ENCODE data around the gene FSTL3. TPM values are rescaled to one million over a fixed set of nuclear protein-coding genes. Genes with fewer than 3 reads are reported as not detected.

Gene FSTL3
- total and polyA plus RNA-seq, 2 of the 13 experiments (the other 11 are each of a cell fraction or from before 2014, with no cell fraction given) = 13.5 to 15.6 TPM

- TF ChIP-seq TRIM22 (IDR thresholded peaks at IDR 0.05) (no peak), HOMEZ (CRISPR knock-in tag; IDR thresholded peaks at IDR 0.05; ENCODE audit: low read depth) (peak; percentile 22; the same call in 1 of the 2 replicates), NFKB2 (CRISPR knock-in tag; IDR thresholded peaks at IDR 0.05; ENCODE audit: borderline replicate concordance) (peak; percentile 86), ZKSCAN1 (IDR thresholded peaks at IDR 0.05; ENCODE audit: low read length) (no peak), ZNF772 (CRISPR knock-in tag; IDR thresholded peaks at IDR 0.05) (no peak), ETS1 (CRISPR knock-in tag; IDR thresholded peaks at IDR 0.05) (no peak), HNF4G (IDR thresholded peaks at IDR 0.05; ENCODE audit: borderline replicate concordance, low read depth, low read length) (no peak), HNF4G (CRISPR knock-in tag; IDR thresholded peaks at IDR 0.05; ENCODE audit: borderline replicate concordance, low read depth) (no peak; the same call in 1 of the 2 replicates), ZNF143 (CRISPR knock-in tag; IDR thresholded peaks at IDR 0.05) (no peak), JARID2 (CRISPR knock-in tag; IDR thresholded peaks at IDR 0.05; ENCODE audit: insufficient replicate concordance) (peak; percentile 61), PHB2 (IDR thresholded peaks at IDR 0.05; ENCODE audit: partially characterized antibody) (no peak), FOXC1 (CRISPR knock-in tag; IDR thresholded peaks at IDR 0.05; ENCODE audit: borderline replicate concordance) (peak; percentile 94; the same call in 1 of the 2 replicates), THAP11 (CRISPR knock-in tag; IDR thresholded peaks at IDR 0.05) (peak; percentile 48; the same call in 1 of the 2 replicates), ZNF281 (CRISPR knock-in tag; IDR thresholded peaks at IDR 0.05; ENCODE audit: borderline replicate concordance) (peak; percentile 51; the same call in 1 of the 2 replicates), NR2C2 (CRISPR knock-in tag; IDR thresholded peaks at IDR 0.05; ENCODE audit: borderline replicate concordance) (no peak), SYNCRIP (IDR thresholded peaks at IDR 0.05; ENCODE audit: insufficient read depth, low read depth, low read length) (no peak), HMGA1 (CRISPR knock-in tag; conservative IDR thresholded peaks at IDR 0.05) (no peak), ZNF563 (CRISPR knock-in tag; IDR thresholded peaks at IDR 0.05) (peak; percentile 83; the same call in 1 of the 2 replicates), IRX3 (CRISPR knock-in tag; IDR thresholded peaks at IDR 0.05; ENCODE audit: borderline replicate concordance, low read depth) (peak; percentile 57; the same call in 1 of the 2 replicates), ZNF781 (CRISPR knock-in tag; IDR thresholded peaks at IDR 0.05; ENCODE audit: borderline replicate concordance, not compliant biosample characterization) (no peak), ZNF788 (CRISPR knock-in tag; IDR thresholded peaks at IDR 0.05; ENCODE audit: borderline replicate concordance) (peak; percentile 71; the same call in 1 of the 2 replicates), ZNF441 (CRISPR knock-in tag; IDR thresholded peaks at IDR 0.05; ENCODE audit: borderline replicate concordance) (no peak), RFXAP (CRISPR knock-in tag; IDR thresholded peaks at IDR 0.05; ENCODE audit: borderline replicate concordance) (0 out of 2 replicates have a peak, but pooled peaks have one; percentile 67), ZBTB42 (CRISPR knock-in tag; IDR thresholded peaks at IDR 0.05) (no peak)
Observed at GRCh38 chr19:664913-665443, 11.2 kb upstream of the FSTL3 start (continued).

All from HepG2 (cell line).